ENCODE measurements around the gene ABTB2.

The ABTB2 gene

GRCh38 chr11:34360046-34360445 lies 2.2 kb upstream of the ABTB2 start:
- no peak for DNase-seq (ENCODE audit: low read depth)

GRCh38 chr11:34359548-34359891 lies 1.7 kb upstream of the ABTB2 start:
- DNase-seq (ENCODE audit: low read depth), result no peak

GRCh38 chr11:34358728-34359547 lies 1.1 kb upstream of the ABTB2 start:
- peak; percentile 52 for DNase-seq (ENCODE audit: low read depth)

GRCh38 chr11:34358258-34358727 lies 483 bp upstream of the ABTB2 start:
- DNase-seq (ENCODE audit: low read depth), result peak; percentile 14

- DNase-seq (ENCODE audit: low read depth), result peak; percentile 6
Measured at GRCh38 chr11:34356913-34357700, 703 bp downstream of the ABTB2 start.

GRCh38 chr11:34356576-34356912 lies 1.3 kb downstream of the ABTB2 start:
- DNase-seq (ENCODE audit: low read depth), result no peak

- DNase-seq (ENCODE audit: low read depth), result no peak
Measured at GRCh38 chr11:34356130-34356529, 1.7 kb downstream of the ABTB2 start.

- DNase-seq (ENCODE audit: low read depth), result no peak
Measured at GRCh38 chr11:34355726-34356125, 2.1 kb downstream of the ABTB2 start.

GRCh38 chr11:34354782-34355181 lies 3.0 kb downstream of the ABTB2 start:
- DNase-seq (ENCODE audit: low read depth), result no peak

- no peak for DNase-seq (ENCODE audit: low read depth)
Measured at GRCh38 chr11:34353881-34354280, 3.9 kb downstream of the ABTB2 start.

GRCh38 chr11:34351687-34352469 lies 5.9 kb downstream of the ABTB2 start:
- no peak for DNase-seq (ENCODE audit: low read depth)

- DNase-seq (ENCODE audit: low read depth), result no peak
Measured at GRCh38 chr11:34351051-34351450, 6.8 kb downstream of the ABTB2 start.

- DNase-seq (ENCODE audit: low read depth), result no peak
Measured at GRCh38 chr11:34349882-34350281, 7.9 kb downstream of the ABTB2 start.

GRCh38 chr11:34348919-34349318 lies 8.9 kb downstream of the ABTB2 start:
- no peak for DNase-seq (ENCODE audit: low read depth)

GRCh38 chr11:34348096-34348495 lies 9.7 kb downstream of the ABTB2 start:
- no peak for DNase-seq (ENCODE audit: low read depth)

GRCh38 chr11:34346551-34346950 lies 11.3 kb downstream of the ABTB2 start:
- DNase-seq (ENCODE audit: low read depth), result no peak

GRCh38 chr11:34345991-34346480 lies 11.8 kb downstream of the ABTB2 start:
- DNase-seq (ENCODE audit: low read depth), result no peak

GRCh38 chr11:34345540-34345876 lies 12.3 kb downstream of the ABTB2 start:
- DNase-seq (ENCODE audit: low read depth), result no peak

GRCh38 chr11:34344768-34345539 lies 12.9 kb downstream of the ABTB2 start:
- no peak for DNase-seq (ENCODE audit: low read depth)

GRCh38 chr11:34344410-34344767 lies 13.4 kb downstream of the ABTB2 start:
- DNase-seq (ENCODE audit: low read depth), result no peak

- no peak for DNase-seq (ENCODE audit: low read depth)
Measured at GRCh38 chr11:34343686-34344085, 14.1 kb downstream of the ABTB2 start.

- no peak for DNase-seq (ENCODE audit: low read depth)
Measured at GRCh38 chr11:34343153-34343552, 14.7 kb downstream of the ABTB2 start.

All from stimulated activated CD8-positive, alpha-beta memory T cell treated with anti-CD3 and anti-CD28 coated beads, Interleukin-15, amount 100 ng/mL, for 1 hour (primary cell).